Lung (tissue), 12 donors: ENCODE results near the gene ACTL8. TPM values are rescaled to one million over a fixed set of nuclear protein-coding genes. Genes with fewer than 3 reads are reported as not detected.

Source experiments
- ATAC-seq: fragments of 200-7000 bp; cut with Tn5 transposase; one replicate; pipeline ENCODE4 v1.9.1; 2020; ENCODE audit warnings: moderate number of reproducible peaks; ENCODE audit not compliant: insufficient read depth, low FRiP score
- DNase-seq, 3 donors: peaks; one replicate each; pipeline ENCODE4 v3.0.0-alpha.2; 2013 to 2017
- H3K27ac ChIP-seq, 2 donors: one replicate each; pipeline ENCODE4 v1.5.1; 2013; ENCODE audit warnings: mild to moderate bottlenecking in 2 of 2, moderate library complexity in 2 of 2, control low read depth in 1 of 2, inconsistent platforms in 1 of 2, low read depth in 1 of 2, low read length in 1 of 2
- H3K27me3 ChIP-seq, 3 donors: one replicate each; pipeline ENCODE4 v1.5.1; 2013; ENCODE audit warnings: low read length in 2 of 3; ENCODE audit not compliant: control insufficient read depth in 3 of 3, insufficient read depth in 3 of 3
- H3K36me3 ChIP-seq, 4 donors: one replicate each; pipeline ENCODE4 v1.5.1; 2013; ENCODE audit warnings: low read length in 4 of 4, mild to moderate bottlenecking in 1 of 4, moderate library complexity in 1 of 4; ENCODE audit not compliant: control insufficient read depth in 4 of 4, insufficient read depth in 4 of 4
- H3K4me1 ChIP-seq, 5 donors: one replicate each; pipeline ENCODE4 v1.5.1; 2013; ENCODE audit warnings: low read length in 5 of 5, mild to moderate bottlenecking in 2 of 5, moderate library complexity in 1 of 5; ENCODE audit not compliant: control insufficient read depth in 5 of 5, insufficient read depth in 5 of 5
- H3K4me3 ChIP-seq: one replicate; pipeline ENCODE4 v1.5.1; 2013; ENCODE audit warnings: mild to moderate bottlenecking, control low read depth, moderate library complexity
- H3K9ac ChIP-seq, 2 donors: one replicate each; pipeline ENCODE4 v1.5.1; 2013; ENCODE audit warnings: low read length in 2 of 2, control low read depth in 1 of 2; ENCODE audit not compliant: insufficient read depth in 1 of 2
- H3K9me3 ChIP-seq, 4 donors: one replicate each; pipeline ENCODE4 v1.5.1; 2013; ENCODE audit warnings: low read length in 3 of 4, mild to moderate bottlenecking in 1 of 4, moderate library complexity in 1 of 4; ENCODE audit not compliant: control insufficient read depth in 4 of 4, insufficient read depth in 3 of 4
- CTCF ChIP-seq: IDR thresholded peaks from 2 replicates; pipeline ENCODE4 v1.5.1; 2012; ENCODE audit warnings: mild to moderate bottlenecking; ENCODE audit errors: control extremely low read depth, extremely low read depth
- WGBS, 2 donors: extraction: QIAGEN DNeasy Blood & Tissue Kit; methylation state at CpG; one replicate each; pipeline ENCODE4 v1.1.7; 2013; 5-methylcytosine and 5-hydroxymethylcytosine counted together
- polyA plus RNA-seq, 2 donors: library from polyadenylated mRNA; stranded (reverse); fragments of 200-250 nt; gene quantifications; one replicate each; pipeline ENCODE4 v1.2.1, GENCODE V29; 2013
- total RNA-seq, 2 donors: library from RNA; depleted of rRNA in 1 of 2; stranded (reverse); fragments of >200 nt in 1 of 2; gene quantifications; one replicate each; pipeline ENCODE4 v1.2.1, GENCODE V29; 2014 to 2021
- donor health status: control.
- donor health status: control.
- donor health status: Bipolar disorder and iron deficiency.
- donor health status: healthy.
- donor health status: DM: yes; HTN: yes; CAD: no.

The ACTL8 gene
- total and polyA plus RNA-seq, 4 donors, result not detected

- Histone ChIP-seq H3K4me1 (no peaks in the 10 kb centered on the region), H3K27ac (no peak overlapping the region), H3K27me3 (peaks cover 0 to 2% (median 0%) of the 10 kb centered on the region in 3 donors), H3K9ac (no peak overlapping the region), H3K4me3 (no peak overlapping the region), H3K36me3 (no peaks in the 10 kb centered on the region), H3K9me3 (peaks cover 0 to 7% (median 0%) of the 10 kb centered on the region in 4 donors)
- WGBS, 2 donors, result 68 to 74% methylated on average over 7 of the region's 7 CpGs
- DNase-seq (no peak), ATAC-seq (no peak)
- TF ChIP-seq CTCF, result no peak
These were observed 29.1 kb upstream of the ACTL8 start for GRCh38 chr1:17725811-17726582.

- H3K9ac ChIP-seq, result no peak overlapping the region
- H3K4me1 ChIP-seq, result no peaks in the 10 kb centered on the region
- DNase-seq (no peak), ATAC-seq (no peak)
- H3K9me3 ChIP-seq, result peaks cover 0 to 7% (median 0%) of the 10 kb centered on the region in 4 donors
- no peak overlapping the region for H3K27ac ChIP-seq
- TF ChIP-seq CTCF, result no peak
- 79 to 93% methylated on average over 6 of the region's 6 CpGs for WGBS, 2 donors
- H3K27me3 ChIP-seq, result peaks cover 0 to 3% (median 0%) of the 10 kb centered on the region in 3 donors
- no peaks in the 10 kb centered on the region for H3K36me3 ChIP-seq
- no peak overlapping the region for H3K4me3 ChIP-seq
These were observed 26.9 kb upstream of the ACTL8 start for GRCh38 chr1:17728123-17728712.

GRCh38 chr1:17729248-17729647 is 25.9 kb upstream of the ACTL8 start:
- Histone ChIP-seq H3K4me3 (no peak overlapping the region), H3K36me3 (no peaks in the 10 kb centered on the region), H3K27ac (no peak overlapping the region), H3K9ac (no peak overlapping the region), H3K27me3 (peaks cover 0 to 8% (median 0%) of the 10 kb centered on the region in 3 donors), H3K4me1 (no peaks in the 10 kb centered on the region), H3K9me3 (peaks cover 0 to 7% (median 0%) of the 10 kb centered on the region in 4 donors)
- TF ChIP-seq CTCF, result no peak
- DNase-seq, result no peak
- no peak for ATAC-seq
- whole genome bisulfite sequencing, 2 donors, result 73 to 82% methylated on average over 12 of the region's 12 CpGs
